NT2/D1 (cell line): Measurements from ENCODE around the gene MAP6.

ENCODE experiments used
- SUZ12 ChIP-seq: IDR thresholded peaks from 2 replicates; pipeline ENCODE4 v1.6.1; 2011; ENCODE audit not compliant: insufficient read length, insufficient read depth; ENCODE audit errors: extremely low read depth
- YY1 ChIP-seq: IDR thresholded peaks from 2 replicates; pipeline ENCODE4 v1.6.1; 2011; ENCODE audit not compliant: insufficient read length, insufficient read depth
- ZNF274 ChIP-seq: IDR thresholded peaks from 2 replicates; pipeline ENCODE4 v1.6.1; 2011; ENCODE audit warnings: mild to moderate bottlenecking, low read depth, low read length

DNA sequence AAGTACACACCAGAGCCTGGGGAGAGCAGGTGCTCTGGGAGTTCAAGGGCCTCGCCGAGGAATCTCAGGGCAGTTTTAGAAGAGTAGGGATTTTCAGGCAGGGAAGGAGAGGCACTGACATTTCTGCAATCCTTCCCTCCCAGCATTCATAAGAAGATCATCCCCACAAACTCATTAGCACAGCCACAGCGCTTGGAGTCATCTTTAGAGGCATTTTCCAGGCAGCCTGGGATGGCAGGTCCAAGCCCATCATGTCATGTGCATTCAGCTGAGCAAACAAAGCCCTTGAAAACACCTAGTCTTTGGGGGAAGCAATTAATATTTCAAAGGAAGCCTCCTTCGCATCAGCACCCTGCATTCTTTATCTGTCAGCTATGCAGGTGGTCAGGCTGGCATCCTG lies 43.8 kb downstream of the MAP6 start:
- TF ChIP-seq ZNF274 (no peak), SUZ12 (no peak), YY1 (no peak)
